ENCODE measurements around the gene RPL35. TPM values are rescaled to one million over a fixed set of nuclear protein-coding genes. Genes with fewer than 3 reads are reported as not detected.
A peak's percentile ranks its signal among the peaks of the same experiment; 100 is the strongest.

The RPL35 gene
- total RNA-seq, 2 experiments from 2014 or later, result 2,088 to 2,142 TPM

GRCh38 chr9:124868511-124869465 lies 7.0 kb upstream of the RPL35 start:
- no peak for TF ChIP-seq CTCF (IDR thresholded peaks at IDR 0.05)
- Histone ChIP-seq H3K9me3 (ENCODE audit: control insufficient read depth in 1 of 2, insufficient read depth in 1 of 2, low read length in 2 of 2) (no peaks in the 10 kb centered on the region), H3K36me3 (ENCODE audit: insufficient read depth, low read length) (peaks cover 21% of the 10 kb centered on the region), H3K4me3 (ENCODE audit: low read length) (peak overlapping the region; percentile 84), H3K4me1 (ENCODE audit: insufficient read depth, low read length) (peaks cover 58% of the 10 kb centered on the region), H3K27me3 (ENCODE audit: control insufficient read depth in 1 of 2, insufficient read depth in 2 of 2, low read length in 2 of 2) (no peaks in the 10 kb centered on the region), H3K27ac (ENCODE audit: low read depth in 1 of 2, low read length in 2 of 2) (peak overlapping the region; percentile 93 to 96)
- ATAC-seq (ENCODE audit: poor library complexity), result peak; percentile 75
- Mint-ChIP-seq H3K27ac (peak overlapping the region; percentile 92), H3K27me3 (no peaks in the 10 kb centered on the region), H3K36me3 (ENCODE audit: low read depth) (peaks cover 40% of the 10 kb centered on the region), H3K4me1 (ENCODE audit: low read depth) (peaks cover 56% of the 10 kb centered on the region), H3K4me3 (peak overlapping the region; percentile 92), H3K9me3 (no peaks in the 10 kb centered on the region)
- POLR2A ChIA-PET, result interaction anchor here (0.8 to 1.8 kb wide), 7 partner anchors 8 to 372 kb away, joined by 3 to 8 read pairs (median 3); partner anchors contain the start of genes HSPA5 and NR6A1
- intact Hi-C loops (cut with DNase I, micrococcal nuclease), result loop anchor here (2.0 to 10.0 kb wide), 8 partner anchors 72 to 839 kb away; partner anchors contain the start of genes HSPA5 (in 2 of the 2), GOLGA1 (in 1 of the 2), MAPKAP1 (in 1 of the 2) and PSMB7 (in 1 of the 2)
- DNase-seq, result peak; percentile 76 to 95 (median 87)
- CTCF ChIA-PET, result interaction anchor here (2.0 to 3.6 kb wide), 2 partner anchors 16 to 25 kb away, joined by 6 to 21 read pairs; partner anchors contain the start of gene WDR38

- no peak for TF ChIP-seq CTCF (IDR thresholded peaks at IDR 0.05)
- ChIA-PET POLR2A (interaction anchor here (2.5 kb wide), 1 partner anchor 11 kb away, joined by 20 read pairs; the partner anchor contains the start of gene WDR38), CTCF (no interaction called here)
- no peak overlapping the region for H3K4me3 ChIP-seq (ENCODE audit: low read length)
- no peaks in the 10 kb centered on the region for H3K27me3 Mint-ChIP-seq
- no peaks in the 10 kb centered on the region for H3K9me3 ChIP-seq (ENCODE audit: control insufficient read depth in 1 of 2, insufficient read depth in 1 of 2, low read length in 2 of 2)
- peak overlapping the region; percentile 59 for H3K27ac Mint-ChIP-seq
- H3K4me1 ChIP-seq (ENCODE audit: insufficient read depth, low read length), result peaks cover 55% of the 10 kb centered on the region
- no peak for ATAC-seq (ENCODE audit: poor library complexity)
- H3K4me3 Mint-ChIP-seq, result peak overlapping the region; percentile 70
- H3K27me3 ChIP-seq (ENCODE audit: control insufficient read depth in 1 of 2, insufficient read depth in 2 of 2, low read length in 2 of 2), result no peaks in the 10 kb centered on the region
- DNase-seq, result no peak
- H3K36me3 Mint-ChIP-seq (ENCODE audit: low read depth), result peaks cover 40% of the 10 kb centered on the region
- H3K9me3 Mint-ChIP-seq, result no peaks in the 10 kb centered on the region
- H3K27ac ChIP-seq (ENCODE audit: low read depth in 1 of 2, low read length in 2 of 2), result no peak overlapping the region
- peaks cover 48% of the 10 kb centered on the region for H3K4me1 Mint-ChIP-seq (ENCODE audit: low read depth)
- H3K36me3 ChIP-seq (ENCODE audit: insufficient read depth, low read length), result peaks cover 29% of the 10 kb centered on the region
- intact Hi-C loops (cut with DNase I, micrococcal nuclease), result loop anchor here (5.0 to 10.0 kb wide), 4 partner anchors 79 to 381 kb away; partner anchors contain the start of genes GOLGA1 (in 1 of the 2), HSPA5 (in 1 of the 2) and SCAI (in 1 of the 2)
Measured at GRCh38 chr9:124863371-124863871, 1.7 kb upstream of the RPL35 start.

All from CD4-positive, alpha-beta T cell (primary cell).